HG03571 (cell line): ENCODE measurements around the gene DRG2.

Experiments
- ATAC-seq: cut with Tn5 transposase; IDR thresholded peaks from one replicate; pipeline ENCODE4 v1.9.1; 2021; ENCODE audit not compliant: unreplicated experiment

Gene DRG2

GRCh38 chr17:18074566-18075272, 13.0 kb upstream of the DRG2 start:
- no peak for ATAC-seq

DNA sequence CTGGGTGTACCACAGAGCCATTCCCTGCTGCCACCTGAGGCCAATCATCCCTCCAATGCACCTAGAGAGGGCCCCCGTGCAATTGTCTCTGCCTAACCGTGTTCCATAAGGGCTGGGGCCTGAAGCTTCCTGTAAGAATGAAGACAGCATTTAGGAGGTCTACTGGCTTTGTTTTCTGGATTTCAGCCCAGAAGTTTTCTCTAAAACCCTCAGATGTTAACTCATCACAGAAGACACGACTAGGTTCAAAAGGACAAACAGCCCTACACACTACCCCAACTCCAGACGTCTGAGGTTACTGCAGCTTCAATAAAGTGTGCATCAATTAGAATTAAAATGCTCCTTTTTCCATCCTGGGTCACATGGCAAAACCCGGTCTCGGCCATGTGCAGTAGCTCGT, 10.8 kb upstream of the DRG2 start:
- ATAC-seq: no peak

DNA sequence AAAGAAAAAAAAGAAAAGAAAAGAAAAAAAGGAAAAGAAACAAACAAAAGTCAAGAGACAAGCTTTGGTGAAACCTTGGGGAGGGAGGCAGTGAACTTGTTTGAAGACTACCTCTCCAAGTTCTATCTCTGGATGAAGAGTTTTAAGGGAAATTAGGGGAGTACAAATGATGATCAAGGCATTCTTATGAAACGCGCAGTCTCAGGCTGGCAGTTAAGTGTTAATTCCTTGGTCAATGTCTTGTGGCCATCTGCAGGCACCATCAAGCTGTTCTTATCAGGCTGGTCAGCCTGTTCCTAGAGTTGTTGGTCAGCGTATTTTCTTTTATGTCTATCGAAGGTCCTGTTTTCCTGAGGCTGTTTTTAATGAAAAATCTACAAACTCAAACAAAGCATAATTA, 8.2 kb upstream of the DRG2 start:
- ATAC-seq: no peak

DNA sequence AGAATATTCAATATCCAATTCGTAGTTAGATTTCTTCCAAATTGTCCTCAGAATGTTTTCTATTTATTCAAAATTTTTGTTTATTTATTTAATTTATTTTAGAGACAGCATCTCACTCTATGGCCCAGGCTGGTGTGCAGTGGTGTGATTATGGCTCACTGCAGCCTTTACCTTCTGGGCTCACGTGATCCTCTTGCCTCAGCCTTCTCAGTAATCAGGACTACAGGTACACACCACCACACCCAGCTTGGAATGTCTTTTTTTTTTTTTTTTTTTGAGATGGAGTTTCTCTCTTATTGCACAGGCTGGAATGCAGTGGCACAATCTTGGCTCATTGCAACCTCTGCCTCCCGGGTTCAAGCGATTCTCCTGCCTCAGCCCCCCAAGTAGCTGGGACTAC, 3.5 kb upstream of the DRG2 start:
- no peak for ATAC-seq

DNA sequence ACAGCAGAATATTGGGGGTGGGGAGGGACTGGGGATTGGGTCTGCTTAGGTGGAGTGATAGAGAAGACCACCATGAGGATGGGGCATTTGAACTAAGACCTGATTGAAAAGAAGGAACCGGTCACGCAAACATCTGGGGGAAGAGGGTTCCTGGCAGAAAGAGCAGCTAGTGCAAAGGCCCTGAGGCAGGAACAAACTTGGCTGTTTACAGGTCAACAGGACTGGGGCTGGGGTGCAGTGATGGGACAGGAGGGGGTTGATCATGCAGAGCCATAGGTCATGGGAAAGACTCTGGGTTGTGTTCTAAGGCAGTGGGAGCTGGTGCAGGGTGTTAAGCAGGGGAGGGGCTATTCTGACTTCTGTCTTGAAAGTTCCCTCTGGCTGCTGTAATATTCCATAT, 1.9 kb downstream of the DRG2 start:
- ATAC-seq: no peak

GRCh38 chr17:18093616-18094408, 6.1 kb downstream of the DRG2 start:
- ATAC-seq: no peak

DNA sequence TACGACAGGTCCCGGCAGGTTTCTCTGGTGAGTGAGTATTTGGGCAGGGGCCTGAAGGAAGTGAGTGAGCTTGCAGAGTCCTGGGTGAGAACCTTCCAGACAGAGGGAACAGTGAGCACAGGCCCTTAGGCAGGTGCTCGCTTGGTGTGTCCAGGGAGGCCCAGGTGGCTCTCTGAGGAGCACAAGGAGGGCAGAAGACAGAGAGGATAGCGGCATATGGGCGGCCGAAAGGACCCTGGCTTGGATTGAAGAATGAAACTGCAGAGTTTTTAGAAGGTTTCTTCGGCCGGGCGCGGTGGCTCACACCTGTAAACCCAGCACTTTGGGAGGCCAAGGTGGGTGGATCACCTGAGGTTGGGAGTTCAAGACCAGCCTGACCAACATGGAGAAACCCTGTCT, 6.7 kb downstream of the DRG2 start:
- ATAC-seq: no peak

GRCh38 chr17:18099516-18099915, 11.8 kb downstream of the DRG2 start:
- ATAC-seq: no peak

GRCh38 chr17:18100616-18101015, 12.9 kb downstream of the DRG2 start:
- no peak for ATAC-seq

GRCh38 chr17:18101828-18102227, 14.1 kb downstream of the DRG2 start:
- no peak for ATAC-seq

DNA sequence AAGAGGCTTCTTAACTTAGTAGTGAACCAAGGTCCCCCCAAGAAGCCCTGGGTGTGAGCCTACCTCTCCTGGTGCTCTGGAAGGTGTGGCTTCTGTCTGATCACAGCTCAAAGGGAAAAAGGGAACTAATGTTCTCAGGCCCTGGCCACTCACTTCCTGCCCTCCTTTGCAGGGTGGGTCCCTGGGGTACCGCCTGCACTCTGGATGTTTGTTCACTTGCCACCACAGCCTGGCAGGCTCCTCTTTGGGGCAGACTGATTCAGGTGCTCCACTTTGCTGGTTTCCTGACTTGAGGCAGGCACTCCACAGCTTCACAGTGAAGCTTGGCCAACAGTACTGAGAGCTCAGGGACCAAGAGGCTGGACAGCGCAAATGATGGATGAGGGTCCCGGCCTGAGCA, 14.9 kb downstream of the DRG2 start:
- no peak for ATAC-seq

GRCh38 chr17:18105027-18105426, 17.3 kb downstream of the DRG2 start:
- ATAC-seq: no peak

DNA sequence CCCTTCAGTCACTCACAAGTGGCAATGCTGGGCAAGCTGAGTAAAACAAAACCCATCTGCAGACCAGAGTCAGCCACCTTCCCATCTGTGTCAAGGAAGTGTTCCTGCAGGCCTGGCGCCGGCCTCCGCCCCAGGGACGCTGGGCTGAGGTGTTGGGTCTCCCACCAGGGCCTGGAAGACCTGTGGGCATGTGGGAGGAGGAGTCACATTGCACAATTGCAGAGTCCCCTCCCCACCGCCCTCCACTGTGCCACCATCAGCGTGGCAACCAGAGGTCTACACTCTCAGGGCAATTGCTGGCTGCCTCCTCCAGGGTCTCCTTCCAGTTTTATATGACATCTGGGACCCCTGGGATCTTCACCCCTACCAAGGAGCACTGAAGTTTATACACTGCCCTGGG, 17.8 kb downstream of the DRG2 start:
- ATAC-seq: no peak

DNA sequence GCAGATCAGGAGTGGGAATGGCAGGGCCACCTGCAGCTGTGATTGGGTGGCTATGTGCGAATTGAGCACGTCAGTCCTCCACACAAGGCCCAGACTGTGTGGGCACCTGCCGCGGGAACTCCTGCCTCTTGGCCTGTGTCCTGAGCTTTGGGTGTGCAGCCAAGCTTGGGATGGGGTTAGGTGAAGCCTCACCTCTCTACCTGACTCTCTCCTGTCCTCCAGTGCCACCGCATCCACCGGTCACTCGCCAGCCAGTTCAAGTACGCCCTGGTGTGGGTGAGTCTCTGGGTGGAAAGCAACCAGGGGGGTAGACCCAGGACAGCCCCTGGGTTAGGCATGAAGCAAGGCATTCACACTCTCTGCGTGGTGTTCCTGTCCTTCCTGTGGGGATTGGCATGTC, 18.5 kb downstream of the DRG2 start:
- no peak for ATAC-seq

DNA sequence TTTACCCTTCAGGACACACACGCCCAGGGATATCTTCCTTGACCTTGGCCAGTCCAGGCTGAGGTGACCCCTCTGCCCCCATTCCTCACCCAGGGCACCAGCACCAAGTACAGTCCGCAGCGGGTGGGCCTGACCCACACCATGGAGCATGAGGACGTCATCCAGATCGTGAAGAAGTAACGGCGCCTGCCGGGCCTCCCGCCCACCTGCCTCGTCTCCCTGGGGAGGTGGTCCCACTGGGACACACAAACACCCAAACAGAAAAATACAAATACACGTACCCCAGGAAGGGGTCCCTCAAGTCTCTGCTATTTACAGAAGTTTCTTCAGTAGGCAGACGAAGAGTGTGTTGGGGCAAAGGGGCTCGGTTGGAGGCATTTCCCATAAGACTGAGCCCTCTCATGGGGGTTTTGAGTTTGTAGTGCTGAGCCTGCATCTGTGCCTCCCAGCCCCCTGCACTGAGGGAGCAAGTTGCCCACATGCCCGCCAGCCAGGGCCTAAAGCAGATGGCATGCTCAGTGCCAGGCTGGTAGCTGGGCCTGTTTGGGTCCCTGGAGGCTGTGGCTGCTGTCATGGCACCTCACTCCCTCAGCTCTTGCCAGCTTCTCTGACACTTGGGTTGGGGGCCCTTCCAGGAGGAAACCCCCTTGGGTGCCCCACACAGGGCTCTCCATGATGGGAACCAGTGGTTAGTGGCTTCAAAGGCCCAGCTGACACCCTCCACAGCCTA, 19.5 kb downstream of the DRG2 start:
- no peak for ATAC-seq

GRCh38 chr17:18107971-18108370, 20.2 kb downstream of the DRG2 start:
- ATAC-seq: no peak

- no peak for ATAC-seq
These were observed 20.9 kb downstream of the DRG2 start, which contains the start of gene MYO15A for GRCh38 chr17:18108401-18109312. Gene MYO15A, plus strand, starts transcription at chr17:18108756. Its CDS starts 10,045 bp downstream, at chr17:18118801.

GRCh38 chr17:18109935-18110485, 22.3 kb downstream of the DRG2 start:
- no peak for ATAC-seq

DNA sequence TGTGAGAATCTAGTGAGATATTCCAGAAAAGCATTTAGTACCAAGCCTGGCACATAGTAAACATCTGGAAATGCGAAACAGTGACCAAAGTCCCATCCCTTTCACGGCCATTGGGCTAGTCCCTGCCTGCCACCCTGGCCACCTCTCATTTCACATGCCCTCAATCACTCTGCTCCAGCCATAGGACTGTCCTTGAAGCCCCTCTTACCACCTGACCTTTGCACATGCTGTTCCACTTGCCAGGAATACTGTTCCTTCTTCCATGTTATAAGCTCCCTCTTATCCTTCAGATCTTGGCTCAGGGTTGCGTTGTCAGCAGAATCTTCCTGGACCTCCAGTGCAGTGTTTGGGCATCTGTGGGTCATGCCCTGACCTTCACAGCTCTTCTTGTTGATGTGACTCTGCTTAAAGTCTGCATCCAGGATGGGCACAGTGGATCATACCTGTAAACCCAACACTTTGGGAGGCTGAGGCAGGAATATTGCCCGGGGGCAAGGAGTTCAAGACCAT, 22.9 kb downstream of the DRG2 start:
- ATAC-seq: no peak

DNA sequence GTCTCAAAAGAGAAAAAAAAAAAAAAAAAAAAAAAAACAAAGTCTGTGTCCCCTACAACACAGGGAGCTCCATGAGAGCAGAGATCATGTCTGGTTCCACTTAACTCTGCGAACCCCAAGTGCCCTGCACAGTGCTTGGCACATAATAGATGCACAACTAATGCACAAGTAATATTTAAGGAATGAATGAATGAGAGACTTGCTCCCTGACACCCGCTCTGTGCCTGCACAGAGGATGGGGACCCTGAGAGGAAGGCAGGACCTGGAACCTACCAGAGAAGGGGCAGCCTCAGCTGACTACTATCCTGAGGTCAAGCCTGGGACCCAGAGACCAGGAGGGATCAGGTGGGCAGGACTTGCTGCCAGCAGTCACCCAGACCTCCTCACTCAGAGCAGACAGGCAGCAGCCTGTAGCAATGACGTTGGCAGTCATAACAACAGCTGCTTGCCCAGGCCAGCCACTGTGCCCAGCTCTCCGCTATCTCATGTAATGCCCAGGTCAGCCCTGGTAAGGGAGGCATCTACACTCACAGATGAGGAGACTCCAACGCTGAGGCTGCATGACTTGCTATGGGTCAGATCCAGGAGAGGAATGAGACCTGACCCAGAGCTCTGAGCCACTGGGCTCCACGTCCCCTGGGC, 23.7 kb downstream of the DRG2 start:
- ATAC-seq: no peak
